UCSD-AML1 (cell line): ENCODE results near the gene CSNK1E.
"Not testable (repeated sequence)": the region's sequence is repeated elsewhere in the genome, so short reads cannot be mapped to it uniquely, and the experiment has no call there.

ENCODE experiments used
- DNase-seq: peaks from one replicate; lab custom pipeline; 2025; ENCODE audit not compliant: unreplicated experiment; lab: John Stamatoyannopoulos, UW

CSNK1E gene

DNA sequence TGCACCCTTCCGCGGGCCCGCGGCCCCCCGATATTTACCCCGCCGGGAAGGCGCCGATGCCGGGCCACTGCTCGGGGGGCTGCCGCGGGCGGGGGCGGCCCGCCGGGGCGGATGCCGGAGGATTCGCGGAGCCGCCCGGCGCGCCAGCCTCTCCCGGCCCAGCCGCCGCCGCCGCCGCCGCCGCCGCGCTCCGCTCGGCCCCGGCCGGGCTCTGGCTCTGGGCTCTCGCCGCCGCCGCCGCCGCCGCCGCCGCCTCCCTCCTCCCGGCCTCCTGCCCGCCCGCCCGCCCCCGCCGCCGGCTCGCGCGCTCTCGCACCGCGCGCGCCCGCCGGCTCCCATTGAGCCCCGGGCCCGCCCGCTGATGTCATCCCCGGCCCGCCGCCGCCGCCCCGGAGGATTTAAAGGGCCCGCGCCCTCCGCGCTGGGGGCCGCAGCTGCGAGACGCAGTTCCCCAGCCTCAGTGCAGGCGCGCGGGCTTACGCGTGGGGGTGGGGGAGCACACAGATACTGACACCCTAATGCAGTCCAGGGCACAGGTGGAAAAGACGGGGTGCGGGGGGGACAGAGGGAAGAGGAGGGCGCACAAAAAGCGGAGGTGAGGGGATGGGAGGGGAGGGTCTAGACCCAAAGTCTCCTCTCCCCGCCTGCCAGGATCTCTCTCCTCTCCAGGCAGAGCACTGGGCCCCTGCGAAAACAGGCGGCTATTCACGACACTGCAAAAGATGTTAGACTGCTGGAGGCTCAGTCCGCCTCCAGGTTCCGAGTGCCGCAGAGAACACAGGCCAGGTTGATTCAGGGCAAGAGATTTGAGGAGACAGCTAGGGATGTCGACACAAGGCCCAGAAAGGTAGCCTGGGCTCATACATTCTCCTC is at the start of gene CSNK1E:
Gene CSNK1E, minus strand, starts transcription at position 312 of the 873 bp plus-strand sequence. CDS start 3,276 bp downstream, outside the sequence.
- DNase-seq = peak; percentile 82

DNA sequence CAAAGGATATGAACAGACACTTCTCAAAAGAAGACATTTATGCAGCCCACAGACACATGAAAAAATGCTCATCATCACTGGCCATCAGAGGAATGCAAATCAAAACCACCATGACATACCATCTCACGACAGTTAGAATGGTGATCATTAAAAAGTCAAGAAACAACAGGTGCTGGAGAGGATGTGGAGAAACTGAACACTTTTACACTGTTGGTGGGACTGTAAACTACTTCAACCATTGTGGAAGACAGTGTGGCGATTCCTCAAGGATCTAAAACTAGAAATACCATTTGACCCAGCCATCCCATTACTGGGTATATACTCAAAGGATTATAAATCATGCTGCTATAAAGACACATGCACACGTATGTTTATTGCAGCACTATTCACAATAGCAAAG is 48.6 kb upstream of the CSNK1E start:
- not testable (repeated sequence) for DNase-seq

DNA sequence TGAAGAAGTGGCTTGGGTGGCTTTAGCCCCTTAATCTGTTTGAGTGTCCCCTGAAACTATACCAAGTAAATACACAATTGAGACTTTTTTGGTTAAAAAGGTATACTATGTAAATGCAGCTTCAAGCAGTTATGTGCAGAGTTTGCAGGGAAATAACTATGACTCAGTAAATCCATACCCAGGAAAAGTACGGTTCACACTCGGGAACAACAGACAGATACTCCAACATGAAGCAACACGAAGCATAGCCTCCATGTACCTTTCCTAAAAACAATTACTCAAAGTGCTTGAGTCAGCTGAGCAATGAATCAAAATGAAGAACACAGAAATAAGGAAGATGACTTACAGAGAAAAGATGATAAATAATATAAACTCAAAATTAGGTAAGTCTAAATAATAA is 47.9 kb upstream of the CSNK1E start:
- not testable (repeated sequence) for DNase-seq

DNA sequence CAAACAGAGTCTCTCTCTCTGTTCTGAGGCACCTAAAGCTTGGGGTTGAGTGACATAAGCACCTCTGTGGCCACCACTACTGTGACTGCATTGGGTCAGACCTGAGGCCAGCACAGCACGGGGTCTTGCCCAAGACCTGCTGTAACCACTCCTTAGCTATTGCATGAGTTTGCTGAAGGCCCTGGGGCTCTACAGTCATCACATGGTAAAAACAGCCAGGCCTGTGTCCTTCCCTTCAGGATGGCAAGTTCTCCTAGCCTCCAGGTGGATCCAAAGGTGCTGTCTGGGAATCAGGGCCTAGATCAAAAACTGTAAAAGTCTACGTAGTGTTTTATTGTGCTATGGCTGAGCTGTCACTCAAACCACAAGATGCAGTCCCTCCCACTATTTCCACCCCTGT is 43.3 kb upstream of the CSNK1E start:
- DNase-seq = not testable (repeated sequence)

DNA sequence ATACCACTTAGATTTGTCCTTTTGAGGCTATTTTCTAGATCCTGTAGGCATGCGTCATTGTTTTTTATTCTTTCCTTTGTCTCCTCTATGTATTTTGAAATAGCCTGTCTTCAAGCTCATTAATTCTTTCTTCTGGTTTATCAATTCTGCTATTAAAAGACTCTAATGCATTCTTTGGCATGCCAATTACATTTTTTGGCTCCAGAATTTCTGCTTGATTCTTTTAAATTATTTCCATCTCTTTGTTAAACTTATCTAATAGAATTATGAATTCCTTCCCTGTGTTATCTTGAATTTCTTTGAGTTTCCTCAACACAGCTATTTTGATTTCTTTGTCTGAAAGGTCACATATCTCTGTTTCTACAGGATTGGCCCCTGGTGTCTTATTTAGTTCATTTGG is 42.6 kb upstream of the CSNK1E start:
- not testable (repeated sequence) for DNase-seq

DNA sequence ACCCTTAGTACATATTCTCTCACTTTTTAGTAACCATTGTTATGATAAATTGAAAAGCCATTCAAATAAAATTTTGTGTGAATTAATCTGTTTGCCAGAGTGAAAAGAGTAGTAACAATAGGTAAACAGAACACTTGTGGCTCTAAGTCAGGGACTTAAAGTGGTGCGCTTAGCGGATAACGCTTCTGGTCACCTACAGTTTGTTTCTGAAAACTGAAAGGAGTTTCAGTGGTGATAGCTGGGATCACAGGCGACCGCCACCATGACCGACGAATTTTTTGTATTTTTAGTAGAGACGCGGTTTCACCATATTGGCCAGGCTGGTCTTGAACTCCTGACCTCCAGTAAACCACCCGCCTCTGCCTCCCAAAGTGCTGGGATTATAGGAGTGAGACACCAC is 40.7 kb upstream of the CSNK1E start:
- not testable (repeated sequence) for DNase-seq

DNA sequence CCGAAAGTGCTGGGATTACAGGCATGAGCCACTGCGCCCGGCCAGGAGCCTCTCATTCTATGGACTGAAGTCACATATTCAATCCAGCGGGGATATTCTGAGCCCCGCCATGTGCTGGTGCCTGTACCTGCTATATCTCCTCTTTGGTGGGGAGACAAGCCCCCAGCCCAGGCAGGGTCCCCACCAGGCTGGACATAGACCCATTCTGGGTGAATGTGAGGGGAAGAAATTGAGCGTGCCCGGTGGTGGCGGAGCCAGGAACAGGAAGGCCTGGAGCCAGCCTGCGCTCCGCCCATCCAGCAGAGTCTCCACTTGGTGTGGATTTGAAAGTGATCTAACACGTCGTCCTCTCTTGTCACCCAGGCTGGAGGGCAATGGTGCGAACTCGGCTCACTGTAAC is 38.0 kb upstream of the CSNK1E start:
- no peak for DNase-seq

DNA sequence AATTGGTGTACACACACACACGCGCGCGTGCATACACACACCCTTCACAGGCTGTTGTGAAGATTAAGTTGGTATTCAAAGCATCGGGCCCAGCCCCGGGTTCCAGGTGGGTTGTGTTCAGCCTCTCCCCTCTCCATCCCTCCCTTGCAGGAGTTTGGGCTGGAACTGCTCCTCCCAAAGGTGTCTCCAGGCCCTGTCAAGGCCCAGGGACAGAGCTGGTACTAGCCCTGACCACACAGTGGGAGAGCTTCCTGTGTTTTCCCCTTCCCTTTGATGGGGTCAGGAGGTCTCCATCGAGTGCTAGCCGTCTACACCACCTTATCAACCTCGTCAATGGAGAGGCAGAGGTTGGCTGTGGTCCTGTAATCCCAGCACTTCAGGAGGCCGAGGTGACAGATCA is 36.5 kb upstream of the CSNK1E start:
- DNase-seq = no peak

DNA sequence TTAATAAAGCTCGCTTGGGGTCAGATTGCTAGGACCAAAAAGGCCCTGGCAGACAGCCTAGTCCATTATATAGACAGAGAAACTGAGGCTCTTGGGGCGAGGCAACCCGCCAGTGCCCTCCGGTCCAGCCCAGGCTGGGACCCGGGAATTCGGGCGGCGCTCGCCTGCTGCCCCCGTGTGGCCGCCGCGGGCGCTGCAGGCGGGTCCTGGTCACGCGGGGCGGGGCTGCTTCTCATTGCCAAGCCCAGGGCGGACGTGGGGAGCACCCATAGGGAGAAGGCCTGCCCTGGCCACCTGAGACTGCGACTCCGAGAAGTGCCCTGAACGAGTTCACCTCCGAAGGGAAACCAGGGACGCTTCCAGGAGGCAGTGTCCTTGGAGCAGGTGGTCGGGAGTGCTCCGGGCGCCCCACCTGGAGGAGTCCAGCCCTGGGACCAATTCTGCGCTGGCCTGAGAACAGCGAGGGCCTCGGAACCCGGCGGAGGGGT is 36.0 kb upstream of the CSNK1E start:
- peak; percentile 68 for DNase-seq

DNA sequence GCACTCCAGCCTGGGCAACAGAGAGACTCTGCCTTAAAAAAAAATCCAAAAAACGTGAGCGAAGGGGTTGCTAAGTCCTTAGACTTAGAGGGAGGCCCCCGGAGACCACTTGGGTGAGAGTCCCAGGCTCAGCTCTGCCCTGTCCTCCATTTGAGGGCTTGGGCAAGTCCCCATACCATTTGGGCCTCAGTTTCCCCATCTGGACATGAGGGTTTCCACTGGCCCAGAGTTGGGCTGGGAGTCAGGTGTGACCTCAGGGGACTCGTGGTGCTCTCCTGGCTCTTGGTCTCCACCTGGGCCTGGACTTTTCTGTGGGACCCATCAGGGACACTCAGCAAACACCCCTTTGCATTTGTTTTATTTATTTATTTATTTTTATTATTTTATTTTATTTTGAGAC is 35.2 kb upstream of the CSNK1E start:
- no peak for DNase-seq

DNA sequence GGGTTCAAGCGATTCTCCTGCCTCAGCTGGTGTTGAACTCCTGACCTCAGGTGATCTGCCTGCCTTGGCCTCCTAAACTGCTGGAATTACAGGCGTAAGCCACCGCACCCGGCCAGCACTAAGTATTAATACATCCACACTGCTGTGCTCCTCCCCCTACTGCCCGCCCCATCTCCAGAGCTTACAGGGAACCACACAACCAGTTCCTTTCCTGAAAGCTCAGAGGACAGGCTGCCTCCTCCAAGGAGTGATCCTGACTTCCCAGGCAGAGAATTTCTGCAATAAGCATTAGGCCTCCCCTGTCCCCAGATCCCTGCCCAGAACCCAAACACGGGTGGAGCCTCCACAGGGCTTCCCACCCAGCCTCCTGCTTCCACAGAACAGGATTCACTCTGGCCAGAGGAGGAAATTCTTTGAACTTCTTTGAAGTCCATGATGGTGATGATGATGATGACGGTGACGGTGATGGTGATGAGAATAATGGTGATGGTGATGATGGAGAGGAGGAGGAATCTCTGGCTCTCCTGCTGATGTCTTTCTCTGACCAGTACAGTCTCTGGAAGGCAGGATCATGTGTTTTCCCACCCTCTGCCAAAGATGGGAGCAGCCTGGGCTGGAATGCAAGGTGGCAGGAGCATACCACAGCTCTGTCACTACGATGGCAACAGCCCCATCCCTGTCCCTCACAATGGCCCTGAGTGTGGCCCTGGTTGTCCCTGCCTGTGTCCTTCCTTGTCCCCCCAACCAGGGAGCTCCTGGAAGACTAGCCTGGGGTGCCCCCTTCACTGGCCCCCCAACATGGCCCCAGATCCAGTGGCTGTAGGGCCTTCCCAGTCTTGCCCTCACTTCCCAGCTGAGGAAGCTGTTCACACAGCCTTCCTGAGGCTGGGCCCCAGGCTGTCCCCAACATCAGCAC is 33.5 kb upstream of the CSNK1E start:
- DNase-seq = no peak

DNA sequence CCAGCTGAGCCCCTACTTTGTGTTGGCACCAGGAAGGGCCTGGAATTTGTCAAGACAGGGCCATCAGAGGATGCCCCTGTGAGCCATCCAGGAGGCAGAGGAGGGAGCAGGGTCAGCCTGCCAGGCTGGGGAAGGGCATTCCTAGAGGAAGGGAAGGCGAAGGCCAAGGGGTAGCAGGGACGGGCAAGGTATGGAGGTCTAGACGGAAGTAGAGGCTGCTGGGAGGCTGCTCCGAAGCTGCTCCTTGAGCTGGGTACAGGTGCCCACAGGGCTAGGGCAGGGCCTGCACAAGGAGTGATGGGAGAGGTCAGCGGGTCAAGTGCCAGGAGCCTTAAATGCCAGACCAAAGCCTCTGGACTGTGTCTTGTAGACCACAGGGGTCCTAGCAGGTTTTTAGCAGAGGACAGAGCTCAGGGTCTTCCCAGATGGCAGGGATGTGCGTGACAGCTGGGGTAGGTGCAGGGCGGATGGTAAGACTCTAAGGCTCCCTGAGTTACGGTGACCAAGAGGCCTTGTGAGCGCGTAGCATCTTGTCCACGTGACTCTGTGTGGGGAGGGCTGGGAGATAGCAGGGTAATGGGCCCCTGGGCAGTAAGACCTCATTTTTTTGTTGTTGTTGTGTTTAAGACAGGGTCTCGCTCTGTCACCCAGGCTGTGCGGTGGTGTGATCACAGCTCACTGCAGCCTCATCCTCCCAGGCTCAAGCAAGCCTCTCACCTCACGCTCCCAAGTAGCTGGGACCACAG is 31.7 kb upstream of the CSNK1E start:
- DNase-seq = no peak

DNA sequence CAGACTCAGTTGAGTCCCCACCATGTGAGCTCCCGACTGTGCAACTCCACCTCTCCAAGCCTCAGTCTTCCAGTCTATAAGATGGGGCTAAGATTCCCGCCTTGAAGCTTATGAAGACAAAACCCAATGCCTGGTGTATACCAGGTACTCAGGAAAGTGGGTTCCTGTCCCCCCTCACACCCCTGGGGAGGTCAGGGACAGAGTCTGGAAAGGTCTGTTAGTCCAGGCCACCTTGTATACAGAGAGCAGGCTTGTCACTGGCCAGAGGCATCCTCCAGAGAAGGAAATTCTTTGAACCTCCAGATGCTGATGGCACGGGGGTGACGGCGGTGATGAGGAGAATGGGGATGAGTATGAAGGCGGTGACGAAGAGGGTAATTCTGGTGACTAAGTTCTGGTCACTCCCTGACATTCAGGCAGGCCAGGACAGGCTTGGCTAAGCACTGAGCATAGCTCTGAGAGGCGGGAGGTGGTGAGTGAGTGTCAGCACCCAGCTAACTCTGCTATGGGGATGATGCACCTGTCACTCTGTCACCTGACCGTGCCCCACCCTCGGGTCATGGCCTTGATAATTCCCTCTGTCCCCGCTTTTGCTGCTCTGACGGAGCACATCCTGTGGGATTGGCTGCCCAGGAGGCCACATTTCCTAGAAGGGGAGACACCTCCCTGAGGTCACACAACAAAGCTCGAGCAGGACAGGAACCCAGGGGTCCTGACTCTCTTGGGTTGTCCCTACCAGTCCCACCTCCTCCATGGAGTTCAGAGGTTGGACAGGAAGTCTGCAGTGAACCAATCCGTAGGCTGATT is 30.9 kb upstream of the CSNK1E start:
- no peak for DNase-seq

DNA sequence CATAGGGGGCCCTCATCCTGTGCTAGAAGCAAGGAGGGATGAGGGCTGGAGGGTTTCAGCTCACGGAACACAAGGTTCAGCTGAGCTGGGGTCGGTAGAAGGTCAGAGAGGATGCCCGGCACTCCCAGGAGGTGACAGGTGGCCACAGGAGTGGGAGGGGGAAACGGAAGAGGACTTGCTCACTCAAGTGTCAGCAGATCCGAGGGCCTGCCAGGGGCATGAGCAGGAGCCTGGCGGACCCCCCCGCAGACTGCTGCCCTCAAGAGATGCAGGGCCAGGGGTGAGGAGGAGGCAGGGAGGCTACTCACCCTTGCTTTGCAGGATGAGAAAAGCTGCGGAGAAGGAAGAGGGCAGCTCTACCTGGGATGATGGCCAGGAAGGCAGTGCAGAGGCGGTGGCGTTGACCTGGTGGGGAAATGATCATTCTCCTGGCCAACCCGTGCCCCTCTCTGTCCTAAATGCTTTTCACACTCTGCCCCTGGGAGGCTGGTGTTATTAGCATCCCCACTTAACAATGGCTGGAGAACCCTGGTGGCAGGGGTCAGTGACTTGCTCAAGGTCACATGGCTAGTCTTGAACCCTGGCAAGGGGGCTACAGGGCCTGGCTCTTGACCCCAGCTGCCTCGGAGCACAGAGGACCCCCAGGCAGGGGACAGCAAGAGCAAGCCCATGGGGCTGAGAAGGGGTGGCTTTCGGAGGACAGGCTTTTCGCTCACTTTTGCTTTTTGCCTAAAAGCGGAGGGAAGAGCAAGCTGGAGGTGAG is 30.1 kb upstream of the CSNK1E start:
- no peak for DNase-seq

DNA sequence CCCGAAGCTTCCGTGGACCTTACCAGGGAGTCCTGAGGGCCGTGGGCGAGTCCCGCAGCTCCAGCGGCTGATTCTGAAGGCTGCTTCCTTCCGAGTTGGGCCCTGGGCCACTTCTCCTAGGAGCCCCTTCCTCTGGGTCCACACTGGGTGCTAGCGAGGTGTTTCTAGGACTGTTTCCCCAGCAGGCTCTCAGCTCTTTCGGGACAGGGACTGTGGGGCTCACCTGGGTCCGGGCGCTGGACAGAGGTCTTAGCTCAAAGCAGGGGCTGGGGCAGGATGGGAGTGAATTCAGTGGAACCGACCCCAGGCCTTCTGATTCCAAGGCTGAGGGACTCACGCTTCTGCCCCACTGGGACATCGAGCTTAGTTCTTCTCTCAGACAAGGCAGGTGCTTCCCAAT is 29.3 kb upstream of the CSNK1E start:
- DNase-seq = no peak

DNA sequence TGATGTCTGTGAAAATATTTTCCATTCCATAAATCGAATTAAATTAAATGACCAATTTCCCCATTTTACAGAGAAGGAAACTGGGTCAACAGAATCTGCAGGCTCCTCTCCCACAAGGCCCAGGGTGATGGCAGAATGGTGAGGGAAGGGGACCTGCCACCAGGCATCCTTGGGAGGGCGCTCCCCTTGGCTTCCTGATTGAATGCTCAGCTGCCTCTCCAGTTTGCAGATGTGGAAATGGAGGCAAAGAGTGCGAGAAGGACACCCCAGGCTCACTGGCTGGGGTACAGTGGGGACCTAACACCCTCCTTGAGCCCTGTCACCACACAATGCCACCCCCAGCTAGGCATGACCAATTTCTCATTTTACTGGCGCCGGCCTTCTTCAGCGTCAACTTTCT is 28.5 kb upstream of the CSNK1E start:
- no peak for DNase-seq

DNA sequence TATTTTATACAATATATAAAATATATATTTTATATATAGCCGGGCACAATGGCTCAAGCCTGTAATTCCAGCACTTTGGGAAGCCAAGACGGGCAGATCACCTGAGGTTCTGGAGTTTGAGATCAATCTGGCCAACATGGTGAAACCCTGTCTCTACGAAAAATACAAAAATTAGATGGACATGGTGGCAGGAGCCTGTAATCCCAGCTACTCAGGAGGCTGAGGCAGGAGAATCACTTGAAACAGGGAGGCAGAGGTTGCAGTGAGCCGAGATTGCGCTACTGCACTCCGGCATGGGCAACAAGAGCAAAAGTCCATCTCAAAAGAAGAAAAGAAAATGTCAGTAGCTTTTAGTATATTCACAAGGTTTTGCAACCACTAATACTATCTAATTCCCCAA is 22.7 kb upstream of the CSNK1E start:
- not testable (repeated sequence) for DNase-seq

DNA sequence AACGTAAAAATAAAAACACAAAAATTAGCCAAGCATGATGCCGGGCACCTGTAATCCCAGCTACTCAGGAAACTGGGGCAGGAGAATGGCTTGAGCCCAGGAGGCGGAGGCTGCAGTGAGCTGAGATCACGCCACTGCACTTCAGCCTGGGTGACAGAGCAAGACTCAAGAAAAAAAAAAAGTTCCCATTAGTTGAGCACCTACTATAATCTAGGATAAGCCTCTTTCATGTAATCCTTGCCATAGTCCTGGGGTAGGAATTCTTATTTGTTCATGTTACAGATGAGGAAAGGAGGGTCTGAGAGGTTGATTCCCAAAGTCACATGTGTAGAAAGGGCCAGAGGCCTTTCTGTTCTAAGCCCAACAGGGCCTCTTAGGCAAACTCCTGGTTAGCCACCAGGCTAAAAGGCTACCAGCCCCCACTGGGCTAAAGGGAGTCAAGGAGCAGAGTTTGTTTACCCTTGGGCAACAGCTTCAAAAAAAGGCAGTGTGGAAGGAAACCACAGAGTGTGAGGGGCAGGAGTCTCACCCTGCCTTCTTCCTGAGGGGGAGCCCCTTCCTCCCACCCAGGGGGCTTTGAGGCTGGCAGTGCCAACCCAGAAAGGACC is 21.6 kb upstream of the CSNK1E start:
- peak; percentile 38 for DNase-seq

DNA sequence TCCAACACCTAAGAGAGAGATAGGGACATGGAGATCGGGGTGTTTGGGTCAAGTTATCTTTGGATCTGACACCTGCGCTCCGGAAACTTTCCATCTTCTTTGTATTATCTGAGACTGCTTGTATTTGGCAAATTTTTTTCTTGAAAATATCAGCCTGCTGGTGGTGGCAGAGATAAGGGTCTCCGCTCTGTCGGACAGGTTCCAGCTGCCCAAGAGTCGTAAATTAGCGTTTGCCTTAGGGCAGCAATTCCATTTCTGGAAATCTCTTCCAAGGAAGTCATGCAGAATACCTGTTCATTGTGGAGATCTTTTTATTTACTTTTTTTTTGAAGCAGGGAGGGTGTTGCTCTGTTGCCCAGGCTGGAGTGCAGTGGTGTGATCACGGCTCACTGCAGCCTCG is 19.5 kb upstream of the CSNK1E start:
- no peak for DNase-seq
